HUDEP-2 (cell line): ENCODE results near the gene COL9A3.
A peak's percentile ranks its signal among the peaks of the same experiment; 100 is the strongest.

ENCODE experiments used
- DNase-seq, 76 experiments: peaks; one replicate each; lab custom pipeline; 2025; ENCODE audit not compliant: unreplicated experiment in 76 of 76; lab: John Stamatoyannopoulos, UW

The COL9A3 gene

GRCh38 chr20:62796699-62797491 is 20.0 kb upstream of the COL9A3 start:
- DNase-seq, result peak in 1 of 76 experiments; percentile 24

DNA sequence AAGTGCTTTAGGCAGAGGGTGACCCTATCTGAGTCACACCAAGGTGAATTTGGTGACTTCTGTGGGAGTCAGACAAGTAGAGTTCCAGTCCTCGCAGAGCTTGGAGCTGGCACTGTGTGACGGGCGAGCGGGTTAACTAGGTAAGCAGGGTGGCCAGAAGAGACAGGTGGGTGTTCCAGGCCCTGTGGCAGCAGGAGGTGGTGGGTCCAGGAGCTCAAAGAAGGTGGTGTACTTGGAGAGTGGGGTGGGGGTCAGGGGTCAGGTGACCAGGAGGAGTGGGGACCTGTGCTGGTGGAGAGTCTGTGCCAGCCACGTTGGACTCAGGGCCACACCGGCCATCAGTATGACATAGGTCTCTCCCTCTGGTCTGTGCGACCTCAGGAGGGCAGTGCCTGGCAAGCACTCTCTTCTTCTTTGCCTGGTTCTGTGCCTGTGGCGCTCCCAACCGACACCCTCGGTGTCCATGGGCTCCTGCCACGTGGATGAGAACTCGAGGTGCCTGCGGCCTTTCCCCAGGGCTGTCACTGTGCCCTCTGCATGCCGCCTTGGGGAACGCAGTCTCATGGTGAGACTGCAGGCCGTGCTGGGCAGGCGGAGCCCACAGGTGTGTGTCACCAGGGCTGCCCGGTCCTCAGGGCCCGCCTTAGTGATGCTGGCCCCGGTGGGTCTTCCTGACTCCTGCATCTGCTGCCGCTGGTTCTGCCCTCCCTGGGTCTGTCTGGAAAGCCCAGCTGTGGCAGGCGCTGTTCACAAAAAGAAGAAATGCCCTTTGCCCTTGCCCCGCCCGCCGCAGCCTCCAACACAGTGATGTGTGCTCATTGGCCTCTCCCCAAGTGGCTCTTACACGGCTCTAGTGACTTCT is 18.9 kb upstream of the COL9A3 start:
- DNase-seq, result no peak

- no peak for DNase-seq
These were observed 17.8 kb upstream of the COL9A3 start for GRCh38 chr20:62799036-62799435.

DNA sequence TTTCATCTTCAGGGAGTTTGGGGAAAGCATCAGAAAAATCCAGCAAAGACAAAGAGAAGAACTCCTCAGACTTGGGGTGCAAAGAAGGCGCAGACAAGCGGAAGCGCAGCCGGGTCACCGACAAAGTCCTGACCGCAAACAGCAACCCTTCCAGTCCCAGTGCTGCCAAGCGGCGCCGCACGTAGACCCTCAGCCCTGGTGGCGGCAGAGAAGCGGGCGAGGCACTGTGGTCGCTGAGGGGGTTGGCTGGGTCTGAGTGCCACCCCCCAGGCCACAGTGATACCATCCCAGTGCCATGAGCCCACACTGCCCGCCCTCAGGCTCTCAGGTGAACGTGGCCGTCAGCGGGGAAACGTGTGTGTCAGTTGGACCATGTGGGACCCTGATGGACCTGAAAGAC is 17.4 kb upstream of the COL9A3 start:
- no peak for DNase-seq

DNA sequence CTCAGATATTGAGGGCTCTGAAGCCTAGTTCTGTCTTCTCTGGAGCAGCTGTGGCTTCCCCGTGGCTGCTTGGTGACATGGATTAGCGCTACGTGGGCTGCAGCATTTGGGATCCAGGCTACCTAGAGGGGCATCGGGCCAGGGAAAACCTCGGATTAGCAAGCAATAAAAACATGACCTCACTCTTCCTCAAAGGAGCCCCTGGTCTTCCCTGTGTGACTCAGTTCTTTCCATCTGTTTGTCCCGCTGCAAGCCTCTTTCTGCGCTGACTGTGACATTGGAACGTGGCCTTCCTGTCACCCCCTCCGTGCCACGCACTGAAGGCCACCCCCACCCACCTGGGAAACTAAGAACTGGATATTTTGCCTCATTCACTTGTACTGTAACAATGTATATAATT is 17.0 kb upstream of the COL9A3 start:
- DNase-seq, result no peak

- DNase-seq, result no peak
These were observed 16.3 kb upstream of the COL9A3 start for GRCh38 chr20:62800314-62801259.

DNA sequence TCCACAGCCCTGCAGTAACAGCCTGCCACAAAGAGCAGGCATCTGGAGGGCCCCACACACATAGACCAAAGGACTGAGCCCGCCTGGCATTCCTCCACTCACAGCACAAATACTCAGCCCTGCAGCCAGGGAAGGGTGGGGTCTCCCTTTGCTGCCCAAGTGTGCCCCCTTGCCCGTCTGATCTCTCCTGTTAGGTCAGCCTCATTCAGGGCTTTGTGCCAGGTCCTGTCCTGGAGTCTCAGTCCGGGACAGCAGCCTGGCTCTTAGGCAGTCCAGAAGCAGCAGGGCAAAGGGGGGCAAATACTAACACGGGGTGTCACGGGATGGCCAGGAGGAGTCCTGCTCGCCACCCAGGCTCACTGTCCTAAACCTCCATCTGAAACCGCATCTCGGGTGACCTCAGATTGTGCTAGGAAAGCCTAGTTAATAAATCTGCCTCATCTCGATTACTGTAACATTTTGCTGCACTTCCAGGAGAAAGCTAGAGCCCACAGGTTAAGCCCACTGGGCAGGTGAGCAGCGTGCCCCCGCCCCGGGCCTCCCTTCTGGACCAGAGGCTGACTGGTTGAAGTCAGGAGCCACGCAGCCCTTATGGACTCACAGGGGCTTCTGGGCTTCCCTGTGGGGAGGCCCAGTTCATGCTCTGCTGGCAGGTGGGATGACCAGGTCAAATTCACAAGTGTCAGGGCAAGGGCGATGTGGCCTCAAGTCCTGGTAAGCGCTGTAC is 15.4 kb upstream of the COL9A3 start:
- no peak for DNase-seq

- peak in 1 of 76 experiments; percentile 18 for DNase-seq
These were observed 14.7 kb upstream of the COL9A3 start for GRCh38 chr20:62802026-62802712.

DNA sequence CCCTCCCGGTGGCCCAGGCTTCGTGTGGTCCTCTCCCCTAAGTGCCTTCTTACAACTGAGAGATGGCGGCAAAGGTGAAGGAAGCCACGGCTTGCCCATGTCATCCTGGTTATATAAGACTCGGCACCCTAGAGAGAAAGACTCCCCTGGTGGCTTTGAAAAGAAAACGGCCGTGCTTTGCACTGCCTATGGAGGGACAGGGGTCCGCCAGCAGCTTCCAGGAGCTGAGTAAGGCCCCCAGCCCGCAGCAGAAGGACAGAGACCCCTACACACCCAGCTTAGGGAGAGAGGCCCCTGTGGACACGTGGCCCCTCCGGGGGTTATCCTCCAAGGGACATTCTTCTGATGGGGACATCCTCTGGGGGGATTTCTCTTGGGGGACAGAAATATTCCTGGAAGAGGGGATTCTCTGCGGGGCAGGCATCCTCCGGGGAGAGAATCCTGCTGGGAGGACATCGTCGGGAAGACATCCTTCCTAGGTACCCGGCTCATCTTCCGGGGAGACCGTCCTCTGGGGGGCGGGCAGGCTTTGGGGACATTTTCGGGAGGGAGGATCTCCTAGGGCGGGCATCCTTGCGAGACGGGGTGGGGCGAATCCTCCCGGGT is 12.7 kb upstream of the COL9A3 start:
- peak in 2 of 76 experiments; percentile 36 to 40 for DNase-seq

DNA sequence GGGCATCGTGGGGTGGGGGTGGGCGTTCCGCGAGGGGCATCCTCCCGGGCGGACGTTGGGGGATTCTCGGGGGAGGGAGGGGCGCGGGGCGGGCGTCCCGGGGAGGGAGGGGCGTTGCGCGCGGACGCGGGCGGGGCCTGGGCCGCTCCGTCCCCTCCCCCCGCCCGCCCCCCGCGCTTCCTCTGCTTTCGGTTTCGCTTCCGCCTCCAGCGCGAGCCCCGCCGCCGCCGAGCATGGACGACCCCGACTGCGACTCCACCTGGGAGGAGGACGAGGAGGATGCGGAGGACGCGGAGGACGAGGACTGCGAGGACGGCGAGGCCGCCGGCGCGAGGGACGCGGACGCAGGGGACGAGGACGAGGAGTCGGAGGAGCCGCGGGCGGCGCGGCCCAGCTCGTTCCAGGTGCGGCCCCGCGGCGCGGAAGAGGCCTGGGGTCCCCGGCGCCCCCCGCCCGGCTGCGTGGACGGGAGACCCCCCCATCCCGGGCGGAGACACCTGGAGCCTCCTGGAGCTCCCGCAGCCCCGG is 12.2 kb upstream of the COL9A3 start, which contains the start of gene OGFR:
Gene OGFR (plus strand): TSS at position 209 of the 528 bp plus-strand sequence. CDS start 25 bp downstream, at position 234.
- peak in 34 of 76 experiments; percentile 7 to 50 (median 30) for DNase-seq

DNA sequence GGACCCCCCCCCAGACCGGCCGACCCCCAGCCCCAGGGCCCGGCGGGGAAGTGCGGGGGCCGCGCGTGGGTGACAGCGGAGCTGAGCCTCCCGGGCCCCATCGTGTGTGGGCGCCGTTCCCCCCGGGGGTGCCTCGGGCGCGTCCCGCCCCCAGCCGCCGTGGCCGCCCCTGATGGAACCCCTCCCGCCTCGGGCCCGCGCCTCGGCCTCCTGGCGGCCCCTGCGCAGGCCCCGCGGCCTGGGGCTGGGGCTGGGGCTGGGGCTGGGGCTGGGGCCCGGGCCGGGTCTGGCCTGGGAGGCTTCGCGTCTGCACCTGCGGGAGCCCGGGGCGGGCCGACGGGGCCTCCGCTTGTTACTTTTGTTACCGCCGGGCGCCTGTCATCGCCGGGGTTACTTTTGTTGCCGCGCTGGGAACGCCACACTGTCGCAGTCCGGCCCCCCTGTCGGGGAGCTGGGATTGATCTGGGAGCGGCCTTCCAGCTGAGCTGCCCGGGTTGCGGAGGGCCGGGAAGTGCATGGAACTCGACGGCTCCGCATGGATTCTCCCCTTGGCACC is 11.6 kb upstream of the COL9A3 start:
- DNase-seq, result peak in 1 of 76 experiments; percentile 6

- no peak for DNase-seq
These were observed 11.0 kb upstream of the COL9A3 start for GRCh38 chr20:62805711-62806382.

DNA sequence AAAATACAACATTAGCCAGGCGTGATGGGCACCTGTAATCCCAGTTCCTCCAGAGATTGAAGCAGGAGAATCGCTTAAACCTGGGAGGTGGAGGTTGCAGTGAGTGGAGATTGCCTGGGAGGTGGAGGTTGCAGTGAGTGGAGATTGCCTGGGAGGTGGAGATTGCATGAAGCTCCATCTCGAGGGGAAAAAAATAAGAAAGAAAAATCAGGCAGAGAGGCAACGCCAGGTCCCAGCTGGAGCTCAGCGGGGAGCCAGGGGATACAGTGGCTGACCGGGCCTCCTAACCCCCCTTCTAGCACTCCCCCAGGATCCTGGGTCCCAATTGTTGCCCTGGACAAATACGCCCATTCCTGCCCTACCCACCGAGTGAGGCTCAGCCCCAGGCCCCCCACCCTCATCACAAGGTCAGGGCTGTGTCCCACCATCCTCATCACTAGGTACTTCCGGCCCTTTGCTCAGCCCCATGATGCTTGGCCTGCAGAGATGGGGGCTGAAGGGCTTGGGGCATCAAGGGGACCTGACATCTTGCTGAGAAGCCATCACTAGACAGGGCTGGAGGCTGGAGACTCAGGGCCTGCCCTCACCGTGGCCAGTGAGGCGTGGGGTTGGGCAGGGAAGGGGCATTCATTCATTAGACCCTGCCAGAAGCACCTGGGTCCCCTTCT is 10.3 kb upstream of the COL9A3 start:
- no peak for DNase-seq

DNA sequence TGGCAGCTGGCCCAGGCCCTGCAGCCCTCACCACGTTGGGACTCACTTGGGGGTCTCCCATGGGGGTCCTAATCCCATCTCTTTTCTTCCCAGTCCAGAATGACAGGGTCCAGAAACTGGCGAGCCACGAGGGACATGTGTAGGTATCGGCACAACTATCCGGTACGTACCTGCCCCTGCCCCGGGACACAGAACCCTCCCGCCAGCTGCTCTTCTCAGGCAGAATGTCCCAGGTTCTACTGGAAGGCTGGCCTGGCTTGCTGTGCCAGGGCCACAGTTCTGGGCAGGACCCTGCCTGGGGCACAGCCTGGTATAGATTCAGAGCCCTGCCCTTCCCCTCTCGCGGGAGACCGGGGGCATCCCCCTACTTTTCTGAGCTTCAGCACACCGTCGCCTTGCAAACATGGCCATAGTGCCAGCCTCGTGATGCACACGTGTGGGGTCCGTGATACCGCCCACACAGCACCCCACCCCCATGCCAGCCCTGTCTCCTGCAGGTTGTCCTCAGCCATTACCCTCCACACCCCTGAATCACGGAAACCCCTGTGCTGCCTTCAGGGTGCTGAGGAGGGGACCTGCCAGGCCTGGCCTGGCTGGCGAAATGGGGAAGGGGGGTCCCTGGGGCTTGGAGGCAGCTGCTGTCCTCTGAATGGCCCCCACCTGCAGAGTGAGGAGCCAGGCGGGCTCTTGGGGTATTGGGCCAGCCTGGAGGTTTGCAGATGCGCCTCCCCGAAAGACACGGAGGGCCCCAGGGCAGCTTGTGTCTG is 9.2 kb upstream of the COL9A3 start:
- DNase-seq, result no peak

DNA sequence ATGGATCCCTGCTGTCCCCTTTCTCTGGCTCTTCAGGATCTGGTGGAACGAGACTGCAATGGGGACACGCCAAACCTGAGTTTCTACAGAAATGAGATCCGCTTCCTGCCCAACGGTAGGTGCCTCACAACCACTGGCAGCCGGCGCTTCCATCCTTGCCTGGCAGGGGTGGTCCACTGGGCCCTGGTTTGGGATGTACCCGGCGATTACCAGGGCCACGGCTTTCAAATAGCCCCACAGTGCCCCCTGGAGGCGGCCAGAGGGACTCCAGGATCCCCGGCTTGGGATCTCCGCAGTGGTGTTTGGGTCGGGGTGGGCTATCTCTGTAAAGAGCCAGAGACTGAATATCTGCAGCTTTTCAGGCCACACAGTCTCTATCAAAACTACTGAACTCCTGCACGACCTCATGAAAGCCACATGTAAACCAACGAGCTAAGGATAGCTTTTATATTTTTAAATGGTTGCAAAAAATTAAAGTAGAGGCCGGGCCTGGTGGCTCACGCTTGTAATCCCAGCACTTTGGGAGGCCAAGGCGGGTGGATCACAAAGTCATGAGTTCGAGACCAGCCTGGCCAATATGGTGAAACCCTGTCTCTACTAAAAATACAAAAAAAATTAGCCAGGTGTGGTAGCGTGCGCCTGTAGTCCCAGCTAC is 8.5 kb upstream of the COL9A3 start:
- DNase-seq, result peak in 61 of 76 experiments; percentile 2 to 76 (median 51)
